Activated CD4-positive, alpha-beta T cell treated with anti-CD3 and anti-CD28 coated beads, Interleukin-2, amount 10 ng/mL, durations not matched to agents 24 days and 14 days (primary cell): Measurements from ENCODE around the gene NEXN. TPM values are rescaled to one million over a fixed set of nuclear protein-coding genes. Genes with fewer than 3 reads are reported as not detected.
"Not testable (repeated sequence)": the region's sequence is repeated elsewhere in the genome, so short reads cannot be mapped to it uniquely, and the experiment has no call there.

Source experiments
- DNase-seq: peaks from one replicate; pipeline ENCODE4 v3.0.0; 2022
- H3K27ac Mint-ChIP-seq: one replicate; pipeline ENCODE4 v1.8.0; 2022; ENCODE audit warnings: mild to moderate bottlenecking, mixed read lengths
- H3K27me3 Mint-ChIP-seq: one replicate; pipeline ENCODE4 v1.8.0; 2022; ENCODE audit warnings: mixed read lengths
- H3K36me3 Mint-ChIP-seq: one replicate; pipeline ENCODE4 v1.8.0; 2022; ENCODE audit warnings: low read depth, mild to moderate bottlenecking, mixed read lengths
- H3K4me1 Mint-ChIP-seq: one replicate; pipeline ENCODE4 v1.8.0; 2021; ENCODE audit warnings: mixed read lengths
- H3K4me3 Mint-ChIP-seq: one replicate; pipeline ENCODE4 v1.8.0; 2022; ENCODE audit warnings: mild to moderate bottlenecking, moderate library complexity, mixed read lengths
- H3K9me3 Mint-ChIP-seq: one replicate; pipeline ENCODE4 v1.8.0; 2021; ENCODE audit warnings: mixed read lengths
- intact Hi-C: fragments of 100-400 bp; cut with micrococcal nuclease; formaldehyde crosslinking; loops from one replicate; pipeline ENCODE4 v1.15.1; 2023
- total RNA-seq: library from RNA; stranded (reverse); gene quantifications from 2 replicates; pipeline ENCODE4 v1.2.3, GENCODE V29; 2022

NEXN gene
- total RNA-seq, 1 donor from 2014 or later: 0.44 TPM

GRCh38 chr1:77882411-77882810 is 6.0 kb upstream of the NEXN start:
- intact Hi-C loops: no loop called here
- no peak overlapping the region for H3K4me3 Mint-ChIP-seq
- H3K4me1 Mint-ChIP-seq: no peaks in the 10 kb centered on the region
- H3K9me3 Mint-ChIP-seq: no peaks in the 10 kb centered on the region
- H3K27me3 Mint-ChIP-seq: peaks cover 6% of the 10 kb centered on the region
- no peaks in the 10 kb centered on the region for H3K36me3 Mint-ChIP-seq
- H3K27ac Mint-ChIP-seq: no peak overlapping the region
- no peak for DNase-seq

GRCh38 chr1:77888781-77889642 is 588 bp downstream of the NEXN start:
- Mint-ChIP-seq H3K4me1 (peaks cover 8% of the 10 kb centered on the region), H3K36me3 (no peaks in the 10 kb centered on the region), H3K9me3 (no peaks in the 10 kb centered on the region), H3K4me3 (peak overlapping the region; percentile 78), H3K27me3 (peaks cover 29% of the 10 kb centered on the region), H3K27ac (no peak overlapping the region)
- intact Hi-C loops: no loop called here
- DNase-seq: peak; percentile 63

GRCh38 chr1:77889671-77890070 is 1.2 kb downstream of the NEXN start:
- H3K4me3 Mint-ChIP-seq: no peak overlapping the region

GRCh38 chr1:77891200-77891599 is 2.8 kb downstream of the NEXN start:
- no peak overlapping the region for H3K4me3 Mint-ChIP-seq
- H3K4me1 Mint-ChIP-seq: peaks cover 8% of the 10 kb centered on the region
- no peaks in the 10 kb centered on the region for H3K9me3 Mint-ChIP-seq
- peaks cover 29% of the 10 kb centered on the region for H3K27me3 Mint-ChIP-seq
- no peak for DNase-seq
- no peak overlapping the region for H3K27ac Mint-ChIP-seq
- intact Hi-C loops: no loop called here
- H3K36me3 Mint-ChIP-seq: no peaks in the 10 kb centered on the region

More at GRCh38 chr1:77889671-77890070, 1.2 kb downstream of the NEXN start:
- H3K36me3 Mint-ChIP-seq: no peaks in the 10 kb centered on the region
- H3K4me1 Mint-ChIP-seq: peaks cover 8% of the 10 kb centered on the region
- peaks cover 29% of the 10 kb centered on the region for H3K27me3 Mint-ChIP-seq
- intact Hi-C loops: no loop called here
- no peak for DNase-seq
- no peak overlapping the region for H3K27ac Mint-ChIP-seq
- H3K9me3 Mint-ChIP-seq: no peaks in the 10 kb centered on the region

- Mint-ChIP-seq H3K27me3 (peaks cover 3% of the 10 kb centered on the region), H3K9me3 (no peaks in the 10 kb centered on the region), H3K36me3 (no peaks in the 10 kb centered on the region), H3K4me3 (no peak overlapping the region), H3K27ac (no peak overlapping the region), H3K4me1 (no peaks in the 10 kb centered on the region)
- intact Hi-C loops: no loop called here
- DNase-seq: no peak
These were observed 11.4 kb downstream of the NEXN start for GRCh38 chr1:77899647-77900320.

- H3K9me3 Mint-ChIP-seq: no peaks in the 10 kb centered on the region
- H3K4me1 Mint-ChIP-seq: no peaks in the 10 kb centered on the region
- DNase-seq: peak; percentile 60
- no peak overlapping the region for H3K4me3 Mint-ChIP-seq
- peaks cover 4% of the 10 kb centered on the region for H3K27me3 Mint-ChIP-seq
- intact Hi-C loops: no loop called here
- no peak overlapping the region for H3K27ac Mint-ChIP-seq
- H3K36me3 Mint-ChIP-seq: no peaks in the 10 kb centered on the region
These were observed 12.4 kb downstream of the NEXN start for GRCh38 chr1:77900687-77901293.

- H3K27ac Mint-ChIP-seq: no peak overlapping the region
- no peak for DNase-seq
- peaks cover 4% of the 10 kb centered on the region for H3K27me3 Mint-ChIP-seq
- H3K36me3 Mint-ChIP-seq: no peaks in the 10 kb centered on the region
- no peaks in the 10 kb centered on the region for H3K9me3 Mint-ChIP-seq
- H3K4me1 Mint-ChIP-seq: no peaks in the 10 kb centered on the region
- intact Hi-C loops: no loop called here
- no peak overlapping the region for H3K4me3 Mint-ChIP-seq
These were observed 17.2 kb downstream of the NEXN start for GRCh38 chr1:77905603-77906002.

- H3K27me3 Mint-ChIP-seq: peaks cover 4% of the 10 kb centered on the region
- H3K36me3 Mint-ChIP-seq: no peaks in the 10 kb centered on the region
- DNase-seq: no peak
- no peaks in the 10 kb centered on the region for H3K4me1 Mint-ChIP-seq
- H3K4me3 Mint-ChIP-seq: no peak overlapping the region
- H3K9me3 Mint-ChIP-seq: no peaks in the 10 kb centered on the region
- intact Hi-C loops: no loop called here
- no peak overlapping the region for H3K27ac Mint-ChIP-seq
These were observed 17.7 kb downstream of the NEXN start for GRCh38 chr1:77906019-77906545.

GRCh38 chr1:77906624-77907023 is 18.2 kb downstream of the NEXN start:
- Mint-ChIP-seq H3K9me3 (no peaks in the 10 kb centered on the region), H3K4me3 (no peak overlapping the region), H3K4me1 (no peaks in the 10 kb centered on the region), H3K36me3 (no peaks in the 10 kb centered on the region), H3K27me3 (peaks cover 4% of the 10 kb centered on the region), H3K27ac (no peak overlapping the region)
- intact Hi-C loops: no loop called here
- no peak for DNase-seq

- H3K9me3 Mint-ChIP-seq: no peaks in the 10 kb centered on the region
- no peak overlapping the region for H3K4me3 Mint-ChIP-seq
- peaks cover 2% of the 10 kb centered on the region for H3K27me3 Mint-ChIP-seq
- no peaks in the 10 kb centered on the region for H3K4me1 Mint-ChIP-seq
- intact Hi-C loops: no loop called here
- H3K27ac Mint-ChIP-seq: no peak overlapping the region
- H3K36me3 Mint-ChIP-seq: no peaks in the 10 kb centered on the region
- no peak for DNase-seq
These were observed 21.7 kb downstream of the NEXN start for GRCh38 chr1:77910116-77910515.

GRCh38 chr1:77918918-77919317 is 30.5 kb downstream of the NEXN start:
- H3K36me3 Mint-ChIP-seq, H3K27me3 Mint-ChIP-seq, DNase-seq, H3K4me3 Mint-ChIP-seq, H3K9me3 Mint-ChIP-seq, H3K4me1 Mint-ChIP-seq, H3K27ac Mint-ChIP-seq, intact Hi-C loops: not testable (repeated sequence)

- Mint-ChIP-seq H3K27me3 (peaks cover 2% of the 10 kb centered on the region), H3K9me3 (no peaks in the 10 kb centered on the region), H3K27ac (no peak overlapping the region), H3K36me3 (peaks cover 4% of the 10 kb centered on the region), H3K4me3 (no peak overlapping the region), H3K4me1 (peaks cover 3% of the 10 kb centered on the region)
- DNase-seq: no peak
- intact Hi-C loops: no loop called here
These were observed 37.1 kb downstream of the NEXN start for GRCh38 chr1:77925518-77925917.

GRCh38 chr1:77925956-77926355 is 37.5 kb downstream of the NEXN start:
- Mint-ChIP-seq H3K4me1 (peaks cover 4% of the 10 kb centered on the region), H3K27ac (no peak overlapping the region), H3K36me3 (peaks cover 6% of the 10 kb centered on the region), H3K27me3 (peaks cover 2% of the 10 kb centered on the region), H3K4me3 (no peak overlapping the region), H3K9me3 (no peaks in the 10 kb centered on the region)
- no peak for DNase-seq
- intact Hi-C loops: no loop called here
